ENCODE measurements around the gene ATF1. TPM values are rescaled to one million over a fixed set of nuclear protein-coding genes. Genes with fewer than 3 reads are reported as not detected.

ATF1 gene
- total and polyA plus RNA-seq, 2 donors from 2014 or later = 13.9 to 29.0 TPM

DNA sequence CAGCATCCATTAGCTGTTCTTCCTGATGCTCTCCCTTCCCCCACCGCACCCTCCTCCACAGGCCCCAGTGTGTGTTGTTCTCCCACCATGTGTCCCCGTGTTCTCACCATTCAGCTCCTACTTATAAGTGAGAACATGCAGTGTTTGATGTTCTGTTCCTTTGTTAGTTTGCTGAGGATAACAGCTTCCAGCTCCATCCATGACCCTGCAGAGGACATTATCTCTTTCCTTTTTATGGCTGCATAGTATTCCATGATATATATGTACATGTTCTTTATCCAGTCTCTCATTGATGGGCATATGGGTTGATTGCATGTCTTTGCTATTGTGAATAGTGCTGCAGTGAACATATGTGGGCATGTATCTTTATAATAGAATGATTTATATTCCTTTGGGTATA is 9.0 kb downstream of the ATF1 start:
- Histone ChIP-seq H3K4me1 (ENCODE audit: control insufficient read depth in 2 of 3, insufficient read depth in 2 of 3, low read depth in 1 of 3, low read length in 3 of 3) (peaks cover 0 to 3% (median 0%) of the 10 kb centered on the region in 3 donors), H3K4me3 (ENCODE audit: low read length in 3 of 3) (no peak overlapping the region), H3K9me3 (ENCODE audit: control insufficient read depth in 2 of 3, insufficient read depth in 1 of 3, low read length in 3 of 3) (no peaks in the 10 kb centered on the region), H3K36me3 (ENCODE audit: control insufficient read depth in 2 of 3, insufficient read depth in 3 of 3, low read length in 3 of 3) (no peaks in the 10 kb centered on the region), H3K27me3 (ENCODE audit: control insufficient read depth, insufficient read depth, low read length) (no peaks in the 10 kb centered on the region), H3K9ac (ENCODE audit: low read length in 3 of 3) (no peak overlapping the region), H3K27ac (ENCODE audit: low read depth in 2 of 2, low read length in 2 of 2) (no peak overlapping the region)
- TF ChIP-seq, protein P1, sequence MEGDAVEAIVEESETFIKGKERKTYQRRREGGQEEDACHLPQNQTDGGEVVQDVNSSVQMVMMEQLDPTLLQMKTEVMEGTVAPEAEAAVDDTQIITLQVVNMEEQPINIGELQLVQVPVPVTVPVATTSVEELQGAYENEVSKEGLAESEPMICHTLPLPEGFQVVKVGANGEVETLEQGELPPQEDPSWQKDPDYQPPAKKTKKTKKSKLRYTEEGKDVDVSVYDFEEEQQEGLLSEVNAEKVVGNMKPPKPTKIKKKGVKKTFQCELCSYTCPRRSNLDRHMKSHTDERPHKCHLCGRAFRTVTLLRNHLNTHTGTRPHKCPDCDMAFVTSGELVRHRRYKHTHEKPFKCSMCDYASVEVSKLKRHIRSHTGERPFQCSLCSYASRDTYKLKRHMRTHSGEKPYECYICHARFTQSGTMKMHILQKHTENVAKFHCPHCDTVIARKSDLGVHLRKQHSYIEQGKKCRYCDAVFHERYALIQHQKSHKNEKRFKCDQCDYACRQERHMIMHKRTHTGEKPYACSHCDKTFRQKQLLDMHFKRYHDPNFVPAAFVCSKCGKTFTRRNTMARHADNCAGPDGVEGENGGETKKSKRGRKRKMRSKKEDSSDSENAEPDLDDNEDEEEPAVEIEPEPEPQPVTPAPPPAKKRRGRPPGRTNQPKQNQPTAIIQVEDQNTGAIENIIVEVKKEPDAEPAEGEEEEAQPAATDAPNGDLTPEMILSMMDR (IDR thresholded peaks at IDR 0.05; ENCODE audit: borderline replicate concordance, extremely low read depth, insufficient read depth) = no peak
- FAIRE-seq = no peak
- intact Hi-C loops (cut with DNase I) = no loop called here
- no peak for DNase-seq

DNA sequence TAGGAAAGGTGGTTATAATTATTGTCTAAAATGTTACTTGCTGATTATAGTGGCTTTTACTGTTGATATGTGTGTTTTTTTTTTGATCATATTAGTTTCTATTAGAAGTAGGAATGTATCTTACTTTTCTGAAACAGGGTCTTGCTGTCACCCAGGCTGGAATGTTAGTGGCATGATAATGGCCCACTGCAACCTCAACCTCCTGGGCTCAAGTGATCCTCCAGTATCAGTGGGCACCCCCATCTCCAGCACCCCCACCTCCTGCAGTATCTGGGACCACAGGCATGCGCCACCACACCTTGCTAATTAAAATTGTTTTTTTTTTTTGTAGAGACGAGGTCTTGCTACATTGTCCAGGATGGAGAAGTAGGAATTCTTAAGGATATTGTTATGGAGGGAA is 11.3 kb downstream of the ATF1 start:
- FAIRE-seq = no peak

DNA sequence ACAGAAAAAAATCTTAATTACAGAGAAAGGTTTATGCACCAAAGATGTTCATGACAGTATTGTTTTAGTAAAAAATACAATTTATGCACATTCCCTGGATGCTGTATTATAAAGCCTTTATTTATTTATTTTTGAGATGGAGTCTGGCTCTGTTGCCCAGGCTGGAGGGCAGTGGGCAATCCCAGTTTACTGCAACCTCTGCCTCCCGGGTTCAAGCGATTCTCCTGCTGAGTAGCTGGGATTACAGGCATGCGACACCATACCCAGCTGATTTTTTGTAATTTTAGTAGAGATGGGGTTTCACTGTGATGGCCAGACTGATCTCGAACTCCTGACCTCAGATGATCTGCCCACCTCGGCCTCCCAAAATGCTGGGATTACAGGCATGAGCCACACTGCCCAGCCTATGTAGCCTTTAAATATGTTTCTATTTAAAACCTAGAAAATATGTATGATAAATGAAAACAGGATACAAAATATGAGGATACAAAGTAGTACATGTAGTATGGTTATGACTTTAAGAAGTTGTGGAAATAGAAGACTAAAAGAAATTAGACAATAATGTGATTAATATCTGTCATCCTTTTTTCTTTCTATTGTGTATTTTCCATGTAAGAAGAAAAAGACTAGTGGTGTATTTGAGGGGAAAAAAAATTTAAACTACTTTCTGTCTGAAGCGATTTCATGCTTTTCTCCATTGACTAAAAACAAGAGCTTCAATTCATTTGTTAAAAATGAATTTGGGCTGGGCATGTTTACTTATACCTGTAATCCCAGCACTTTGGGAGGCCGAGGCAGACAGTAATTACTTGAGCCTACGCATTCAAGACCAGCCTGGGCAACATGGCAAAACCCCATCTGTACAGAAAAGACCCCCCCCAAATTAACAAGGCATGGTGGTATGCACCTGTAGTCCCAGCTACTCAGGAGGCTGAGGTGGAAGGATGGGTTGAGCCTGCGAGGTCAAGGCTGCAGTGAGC is 13.1 kb downstream of the ATF1 start:
- FAIRE-seq (no peak), DNase-seq (no peak)
- intact Hi-C loops (cut with DNase I) = no loop called here
- TF ChIP-seq, protein P1 (IDR thresholded peaks at IDR 0.05; ENCODE audit: borderline replicate concordance, extremely low read depth, insufficient read depth) = no peak
- Histone ChIP-seq H3K27ac (ENCODE audit: low read depth in 2 of 2, low read length in 2 of 2) (no peak overlapping the region), H3K9ac (ENCODE audit: low read length in 3 of 3) (no peak overlapping the region), H3K9me3 (ENCODE audit: control insufficient read depth in 2 of 3, insufficient read depth in 1 of 3, low read length in 3 of 3) (no peaks in the 10 kb centered on the region), H3K4me3 (ENCODE audit: low read length in 3 of 3) (no peak overlapping the region), H3K4me1 (ENCODE audit: control insufficient read depth in 2 of 3, insufficient read depth in 2 of 3, low read depth in 1 of 3, low read length in 3 of 3) (no peaks in the 10 kb centered on the region), H3K27me3 (ENCODE audit: control insufficient read depth, insufficient read depth, low read length) (no peaks in the 10 kb centered on the region), H3K36me3 (ENCODE audit: control insufficient read depth in 2 of 3, insufficient read depth in 3 of 3, low read length in 3 of 3) (no peaks in the 10 kb centered on the region)

More for the DNA sequence above, 11.3 kb downstream of the ATF1 start:
- H3K36me3 ChIP-seq (ENCODE audit: control insufficient read depth in 2 of 3, insufficient read depth in 3 of 3, low read length in 3 of 3) = no peaks in the 10 kb centered on the region
- no peak overlapping the region for H3K9ac ChIP-seq (ENCODE audit: low read length in 3 of 3)
- H3K27ac ChIP-seq (ENCODE audit: low read depth in 2 of 2, low read length in 2 of 2) = no peak overlapping the region
- TF ChIP-seq, protein P1 (IDR thresholded peaks at IDR 0.05; ENCODE audit: borderline replicate concordance, extremely low read depth, insufficient read depth) = no peak
- no peaks in the 10 kb centered on the region for H3K4me1 ChIP-seq (ENCODE audit: control insufficient read depth in 2 of 3, insufficient read depth in 2 of 3, low read depth in 1 of 3, low read length in 3 of 3)
- no peak for DNase-seq
- no peaks in the 10 kb centered on the region for H3K27me3 ChIP-seq (ENCODE audit: control insufficient read depth, insufficient read depth, low read length)
- H3K4me3 ChIP-seq (ENCODE audit: low read length in 3 of 3) = no peak overlapping the region
- no peaks in the 10 kb centered on the region for H3K9me3 ChIP-seq (ENCODE audit: control insufficient read depth in 2 of 3, insufficient read depth in 1 of 3, low read length in 3 of 3)
- intact Hi-C loops (cut with DNase I) = no loop called here

Data from kidney (tissue), 14 donors.